Stimulated activated CD8-positive, alpha-beta memory T cell treated with anti-CD3 and anti-CD28 coated beads, Interleukin-15, amount 100 ng/mL, for 1 hour (primary cell): ENCODE results near the gene SLC30A10.
"Not testable (repeated sequence)": the region's sequence is repeated elsewhere in the genome, so short reads cannot be mapped to it uniquely, and the experiment has no call there.

Source experiments
- DNase-seq: peaks from one replicate; pipeline ENCODE4 v3.0.0-alpha.2; 2020; ENCODE audit warnings: low read depth

SLC30A10 gene

DNA sequence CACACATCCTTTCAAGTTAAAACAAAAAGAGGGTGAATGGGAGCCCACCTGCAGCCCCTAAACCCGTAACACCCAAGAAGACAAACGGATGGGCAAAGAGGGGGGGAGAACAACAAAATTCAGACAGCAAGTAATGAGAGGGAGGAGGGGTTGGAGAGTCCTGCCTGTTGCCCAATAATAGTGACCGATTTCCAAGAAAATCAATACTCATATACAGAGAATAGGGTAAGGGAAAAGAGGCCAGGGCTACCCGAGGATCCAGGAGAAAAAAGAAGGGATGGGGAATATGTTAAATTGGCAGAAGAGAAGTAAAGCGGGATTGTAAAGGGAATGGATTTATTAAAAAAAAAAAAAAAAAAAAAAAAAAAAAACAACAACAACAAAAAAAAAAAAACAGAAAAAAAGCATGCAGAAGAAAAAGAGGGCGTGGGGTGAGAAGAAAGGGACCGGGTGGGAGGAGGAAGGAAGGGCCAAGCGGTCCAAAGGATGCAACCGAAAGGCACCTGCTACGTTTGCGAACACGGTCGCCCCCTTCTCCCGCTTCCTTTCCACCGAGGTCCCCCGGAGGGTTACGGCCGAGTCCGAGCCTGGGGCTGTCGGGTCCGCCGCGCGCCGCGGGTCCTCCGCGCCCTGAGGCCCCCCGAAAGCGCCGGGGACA is 930 bp downstream of the SLC30A10 start:
- DNase-seq: no peak

DNA sequence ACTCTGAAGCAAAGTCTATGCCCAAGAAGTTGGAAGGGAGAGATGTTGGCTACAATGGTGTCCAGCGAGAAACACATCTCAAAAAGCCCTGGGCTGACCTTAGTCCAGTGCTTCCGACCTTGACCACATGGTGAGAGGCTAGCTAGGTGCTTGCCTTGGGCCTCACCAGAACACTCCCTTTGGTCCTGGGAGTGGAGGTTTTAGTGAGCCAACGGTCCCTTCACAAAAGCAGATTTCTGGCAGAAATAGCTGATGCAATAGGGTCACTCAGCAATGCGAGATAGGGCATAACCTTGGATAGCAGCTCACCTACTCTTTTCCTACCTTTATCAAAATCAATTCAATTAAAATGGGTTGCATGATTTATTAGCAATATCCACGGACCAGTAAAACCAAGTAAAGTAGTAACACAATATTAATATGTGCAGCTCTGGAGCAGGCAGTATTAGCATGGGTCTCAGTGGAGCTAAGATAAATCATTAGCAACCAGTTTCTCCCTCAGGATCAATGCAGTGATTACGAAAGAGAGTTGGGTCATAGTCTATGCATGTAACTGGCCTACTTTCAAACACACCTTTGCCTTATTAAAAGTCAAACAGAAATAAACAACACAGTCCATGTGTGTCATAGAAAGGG is 1.9 kb downstream of the SLC30A10 start:
- no peak for DNase-seq

DNA sequence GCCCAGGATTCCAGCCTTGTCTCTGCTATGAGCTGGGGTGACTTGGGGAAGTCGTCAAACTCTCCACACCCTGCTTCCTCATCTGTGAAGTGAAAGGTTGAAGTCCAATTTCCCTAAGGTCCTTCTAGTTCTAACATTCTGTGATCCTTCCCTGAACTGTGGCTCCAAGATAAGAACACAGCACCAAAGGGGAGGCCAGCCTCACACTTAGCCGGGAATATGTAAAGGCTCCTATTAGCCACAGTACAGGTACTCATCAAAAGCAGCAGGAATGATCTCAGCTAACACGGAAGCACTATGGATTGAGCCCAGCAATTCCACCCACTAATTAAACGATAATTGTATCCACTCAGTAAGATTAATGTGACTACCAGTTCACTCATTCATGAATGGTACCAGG is 4.0 kb downstream of the SLC30A10 start:
- no peak for DNase-seq

DNA sequence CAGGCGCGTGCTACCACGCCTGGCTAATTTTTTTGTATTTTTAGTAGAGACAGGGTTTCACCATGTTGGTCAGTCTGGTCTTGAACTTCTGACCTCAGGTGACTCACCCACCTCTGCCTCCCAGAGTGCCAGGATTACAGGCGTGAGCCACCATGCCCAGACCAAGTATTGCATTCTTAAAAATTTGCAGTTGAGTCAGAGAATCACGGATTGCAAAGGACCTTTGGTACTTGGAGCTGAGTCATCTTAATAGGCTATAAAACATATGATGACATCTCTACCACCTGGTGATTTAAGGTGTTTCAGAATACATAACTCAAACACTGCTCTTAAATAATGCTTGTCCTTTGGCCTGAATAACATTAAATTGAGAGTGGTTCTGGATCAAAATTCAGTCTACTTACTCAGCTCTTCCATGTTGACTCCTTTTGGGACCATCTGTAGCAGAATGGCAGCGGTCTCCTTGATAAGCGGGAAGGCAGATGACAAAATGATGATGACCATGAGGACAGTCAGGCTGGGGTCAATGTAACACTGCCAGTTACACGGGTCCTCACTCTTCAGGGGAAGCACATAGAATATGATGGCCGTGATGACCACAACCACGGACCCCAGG is 10.4 kb downstream of the SLC30A10 start:
- DNase-seq: no peak

GRCh38 chr1:219917281-219917680 is 11.1 kb downstream of the SLC30A10 start:
- DNase-seq: no peak

DNA sequence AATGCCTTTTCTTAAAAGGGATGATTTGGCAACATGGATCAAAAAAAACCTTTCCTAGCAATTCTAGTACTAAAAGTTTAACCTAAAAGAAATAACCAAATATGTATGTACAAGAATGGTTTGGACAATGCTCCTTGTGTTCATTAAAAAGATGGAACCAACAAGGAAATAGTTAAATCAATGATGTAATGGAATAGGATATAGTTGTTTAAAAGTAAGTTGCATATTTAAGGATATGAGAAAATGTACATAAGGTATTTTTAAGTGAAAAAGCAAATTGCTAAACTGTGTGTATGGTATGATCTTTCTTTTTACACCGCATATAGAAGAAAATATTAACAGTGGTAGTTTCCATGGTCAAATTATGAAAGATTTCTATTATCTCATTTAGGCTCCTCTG is 12.1 kb downstream of the SLC30A10 start:
- DNase-seq: no peak

DNA sequence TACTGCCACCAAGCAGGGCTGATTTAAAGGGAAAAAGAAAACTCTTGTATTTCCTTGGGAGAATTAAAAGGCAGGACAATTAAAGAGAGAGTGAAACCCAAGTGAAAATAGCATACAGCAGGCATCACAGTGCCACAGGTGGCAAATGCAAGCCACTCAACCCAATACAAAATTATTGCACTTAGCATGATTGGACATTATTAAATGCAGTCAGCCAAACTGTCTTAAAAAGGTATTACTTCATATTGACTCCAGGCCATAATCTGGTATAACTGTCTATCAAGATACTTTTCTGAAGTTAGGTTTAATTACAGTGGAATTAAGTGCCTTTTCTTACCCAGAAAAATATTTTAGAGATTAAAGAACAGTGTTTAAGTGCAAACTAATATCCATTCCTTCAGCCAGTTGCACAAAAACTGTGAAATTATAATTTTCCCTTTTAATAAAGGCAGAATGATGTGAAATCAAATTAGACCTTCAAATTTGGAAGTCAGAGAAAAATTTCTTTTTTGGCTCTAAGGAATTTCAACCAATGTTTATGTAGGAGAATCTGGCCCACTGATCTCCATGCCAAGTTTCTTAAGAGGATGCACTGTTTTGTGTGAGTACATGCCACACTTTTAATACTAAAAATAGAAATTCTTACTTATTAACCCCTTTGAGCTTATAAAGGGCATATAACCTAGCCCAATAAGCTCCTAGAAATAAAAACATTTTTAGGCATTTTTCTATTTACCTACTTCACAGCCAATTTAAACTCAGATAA is 15.2 kb downstream of the SLC30A10 start:
- no peak for DNase-seq

GRCh38 chr1:219910716-219911115 is 17.6 kb downstream of the SLC30A10 start:
- DNase-seq: no peak

DNA sequence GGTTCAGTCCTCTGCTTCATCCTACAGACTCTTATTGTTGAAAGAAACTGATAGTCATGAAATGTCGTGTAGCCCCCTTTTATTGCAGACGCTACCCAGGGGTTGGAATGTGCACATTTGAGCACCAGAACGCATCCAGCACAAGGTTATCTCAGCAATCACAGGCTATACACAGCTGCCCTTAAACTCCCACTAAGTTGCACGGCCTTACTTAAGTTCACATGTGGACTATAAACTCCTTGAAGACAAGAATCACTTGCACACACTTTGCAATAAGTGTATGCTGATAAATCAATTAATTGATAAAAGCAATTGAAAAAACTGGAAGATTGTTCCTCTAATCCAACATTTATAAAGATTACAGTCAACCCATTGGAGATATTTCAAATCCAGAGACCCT is 18.9 kb downstream of the SLC30A10 start:
- no peak for DNase-seq

GRCh38 chr1:219908170-219908569 is 20.2 kb downstream of the SLC30A10 start:
- DNase-seq: no peak

DNA sequence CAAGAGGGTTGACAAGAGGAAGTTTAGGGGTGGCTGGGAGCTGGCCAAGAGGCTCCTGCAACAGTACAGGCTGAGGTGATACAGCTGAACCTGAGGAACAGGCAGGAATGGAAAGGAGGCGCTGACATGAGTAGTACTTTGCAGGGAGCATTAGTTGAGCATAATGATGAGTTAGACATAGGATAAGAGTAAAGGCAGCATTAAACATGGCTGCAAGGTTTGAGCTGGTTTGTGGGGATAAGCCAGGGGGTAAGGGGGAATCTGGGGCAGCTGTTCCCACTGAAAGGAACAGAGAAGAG is 20.6 kb downstream of the SLC30A10 start:
- no peak for DNase-seq

DNA sequence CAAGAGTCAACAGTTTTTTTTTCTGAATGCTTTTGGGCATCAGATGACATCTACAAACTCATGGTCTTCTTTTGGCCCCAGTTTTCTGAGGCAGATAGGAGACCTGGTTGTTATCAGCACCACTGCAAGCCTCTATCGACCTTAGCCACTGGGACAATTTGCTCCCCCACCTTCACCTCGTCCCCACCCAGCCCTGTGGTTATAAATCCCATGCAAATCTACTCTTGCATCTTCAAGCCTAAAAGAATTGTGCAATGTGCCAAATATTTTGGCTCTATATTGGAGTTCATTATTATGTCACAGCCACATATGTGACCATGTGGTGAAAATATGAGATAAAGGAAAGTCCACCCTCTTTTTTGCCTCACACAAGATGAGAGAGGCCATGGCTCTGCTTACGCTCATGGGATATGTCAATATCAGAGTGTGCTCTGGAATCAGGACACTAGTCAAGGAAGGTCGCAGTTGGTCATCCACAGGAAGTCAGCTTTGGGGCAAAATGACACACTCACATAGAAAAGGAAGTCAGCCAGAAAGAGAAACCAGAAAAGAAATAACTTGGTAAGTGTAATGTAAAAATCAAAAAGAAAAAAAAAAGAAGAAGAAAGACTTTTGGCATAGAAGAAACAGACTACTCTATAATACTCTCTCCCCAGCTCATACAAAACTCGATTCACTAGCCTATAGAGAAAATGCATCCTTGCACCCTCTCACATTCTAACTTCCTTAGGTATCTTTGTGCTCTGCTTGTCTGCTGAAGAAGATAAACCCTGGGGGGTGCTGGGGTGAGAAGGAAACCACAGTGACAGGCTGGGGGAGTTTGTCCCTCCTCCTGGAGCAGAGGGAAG is 21.2 kb downstream of the SLC30A10 start:
- DNase-seq: no peak

DNA sequence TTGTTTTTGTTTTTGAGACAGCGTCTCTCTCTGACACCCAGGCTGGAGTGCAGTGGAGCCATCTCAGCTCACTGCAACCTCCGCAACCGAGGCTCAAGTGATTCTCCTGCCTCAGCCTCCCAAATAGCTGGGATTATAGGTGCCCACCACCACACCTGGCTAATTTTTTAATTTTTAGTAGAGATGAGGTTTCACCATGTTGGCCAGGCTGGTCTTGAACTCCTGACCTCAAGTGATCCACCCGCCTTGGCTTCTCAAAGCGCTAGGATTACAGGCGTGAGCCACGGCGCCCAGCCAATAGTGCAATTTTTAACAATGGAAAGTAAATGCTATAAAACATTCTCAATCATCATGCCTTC is 21.8 kb downstream of the SLC30A10 start:
- not testable (repeated sequence) for DNase-seq

- no peak for DNase-seq
These were observed 22.8 kb downstream of the SLC30A10 start for GRCh38 chr1:219905524-219905923.

DNA sequence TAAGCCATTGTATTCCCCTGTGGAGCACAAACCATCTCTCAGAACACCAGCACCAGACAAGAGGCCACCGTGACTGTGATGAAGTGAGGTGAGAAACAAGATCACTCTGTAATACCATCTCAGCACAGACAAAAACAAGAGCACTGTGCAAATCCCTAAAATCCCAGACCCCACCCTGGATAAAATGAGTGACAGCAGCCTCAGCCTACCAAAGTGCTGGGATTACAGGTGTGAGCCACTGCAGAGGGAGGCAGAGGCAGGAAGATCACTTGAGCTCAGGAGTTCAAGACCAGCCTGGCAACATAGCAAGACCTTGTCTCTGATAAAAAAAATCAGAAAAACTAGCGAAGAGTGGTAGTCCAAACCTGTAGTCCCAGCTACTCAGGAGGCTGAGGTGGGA is 23.4 kb downstream of the SLC30A10 start:
- no peak for DNase-seq

- no peak for DNase-seq
These were observed 24.9 kb downstream of the SLC30A10 start for GRCh38 chr1:219903353-219903871.

GRCh38 chr1:219902951-219903350 is 25.4 kb downstream of the SLC30A10 start:
- no peak for DNase-seq

DNA sequence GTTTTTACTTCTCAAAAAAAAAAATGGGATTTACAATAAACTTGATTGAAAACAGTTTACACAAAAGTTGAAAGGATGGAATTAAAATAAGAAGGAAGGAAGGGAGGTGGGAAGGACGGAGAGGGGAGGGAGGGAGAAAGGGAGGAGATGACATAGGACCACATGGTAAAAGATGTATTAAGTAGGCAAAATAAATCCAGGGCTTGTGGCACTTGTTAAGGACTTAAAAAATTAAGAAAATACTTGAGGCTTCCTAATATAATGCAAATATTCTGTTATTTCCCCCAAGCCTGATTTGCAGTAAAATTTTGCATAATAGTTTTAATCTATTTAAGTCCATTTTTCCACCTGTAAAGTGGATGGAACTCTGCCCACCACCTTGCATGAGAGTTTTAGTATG is 27.5 kb downstream of the SLC30A10 start:
- DNase-seq: no peak

DNA sequence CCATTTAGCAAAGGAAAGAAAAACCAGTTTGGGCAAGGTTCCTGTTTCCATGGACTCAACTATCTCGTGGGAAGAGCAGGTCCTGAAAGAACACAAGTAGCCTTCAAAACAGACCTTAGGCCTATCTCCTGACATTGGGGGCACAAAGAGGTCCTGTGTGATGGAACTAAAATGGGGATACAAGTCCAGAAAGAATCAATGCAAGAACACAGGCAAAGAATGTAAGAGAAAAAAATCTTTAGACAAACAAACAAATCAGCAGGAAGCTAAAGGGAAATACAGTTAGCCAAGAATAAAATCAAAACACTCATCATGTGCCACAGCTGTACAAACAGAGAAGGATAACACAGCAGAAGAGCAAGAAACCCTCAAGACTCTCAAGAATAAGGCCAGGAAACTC is 28.2 kb downstream of the SLC30A10 start:
- no peak for DNase-seq

DNA sequence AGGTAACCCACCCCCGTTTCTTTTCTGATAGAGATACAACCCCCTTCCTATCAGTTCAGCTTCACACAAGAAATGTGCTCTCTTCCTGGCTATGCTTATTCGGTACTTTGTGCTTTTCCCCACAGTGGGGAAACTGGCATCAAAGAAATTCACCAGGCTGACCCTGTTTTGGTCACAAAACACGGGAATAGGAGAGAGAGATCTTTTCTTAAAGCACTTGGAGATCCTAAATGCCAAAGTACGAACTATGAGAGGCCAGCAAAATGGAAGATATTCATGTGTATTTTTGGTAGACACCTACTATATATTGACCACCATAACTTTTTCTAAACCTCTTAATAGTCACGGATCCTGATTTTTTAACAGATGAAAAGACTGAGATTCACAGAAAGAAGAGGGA is 30.0 kb downstream of the SLC30A10 start:
- DNase-seq: no peak

DNA sequence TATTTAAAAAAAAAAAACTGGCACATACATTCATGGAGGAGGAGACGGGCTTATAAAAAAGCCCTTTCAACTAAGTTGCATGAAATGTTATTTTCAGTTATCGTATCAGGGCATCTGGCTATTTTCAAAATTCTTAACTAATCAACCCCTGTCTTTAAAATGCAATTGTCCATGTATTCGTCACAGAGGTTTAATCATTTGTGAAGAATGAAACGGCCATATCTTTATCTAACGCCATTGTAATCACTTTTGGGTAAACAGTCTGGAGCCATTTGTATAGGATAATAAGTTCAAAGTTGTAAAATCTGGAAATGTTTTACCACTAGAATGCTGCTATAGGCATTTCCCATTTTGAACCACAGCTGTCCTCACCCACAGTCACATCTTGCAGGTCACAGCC is 30.4 kb downstream of the SLC30A10 start:
- no peak for DNase-seq

GRCh38 chr1:219892271-219892670 is 36.1 kb downstream of the SLC30A10 start:
- DNase-seq: not testable (repeated sequence)
